Measurements from ENCODE around the gene SRRM3. TPM values are rescaled to one million over a fixed set of nuclear protein-coding genes. Genes with fewer than 3 reads are reported as not detected.
"Not testable (repeated sequence)": the region's sequence is repeated elsewhere in the genome, so short reads cannot be mapped to it uniquely, and the experiment has no call there.

Gene SRRM3
- polyA plus RNA-seq, 1 donor (not counting 4 experiments of a cell fraction or from before 2014, with no cell fraction given): 0.30 TPM

GRCh38 chr7:76291351-76292212 lies 89.9 kb downstream of the SRRM3 start:
- dilution Hi-C loops (cut with MboI; ENCODE audit: extremely low pct_ligation_motif_present, low sequenced_read_pairs): no loop called here
- Histone ChIP-seq H3K4me3 (ENCODE audit: control insufficient read depth in 2 of 3, extremely low read depth in 1 of 3, insufficient read depth in 2 of 3, low read depth in 1 of 3, low read length in 3 of 3) (peak overlapping the region; percentile 12 to 57 (median 53)), H3K9me3 (ENCODE audit: control insufficient read depth, low read depth, low read length) (no peaks in the 10 kb centered on the region), H3K27me3 (ENCODE audit: control insufficient read depth, extremely low read depth, insufficient read depth, low read length) (no peaks in the 10 kb centered on the region), H3K79me2 (ENCODE audit: control insufficient read depth, insufficient read depth, low read length) (no peaks in the 10 kb centered on the region), H3K36me3 (ENCODE audit: control insufficient read depth in 2 of 2, extremely low read depth in 1 of 2, insufficient read depth in 2 of 2, low read length in 2 of 2) (no peaks in the 10 kb centered on the region), H4K20me1 (ENCODE audit: control insufficient read depth, extremely low read depth, insufficient read depth, low read length) (no peaks in the 10 kb centered on the region), H3K4me1 (ENCODE audit: control insufficient read depth, extremely low read depth, insufficient read depth, low read length) (peaks cover 37% of the 10 kb centered on the region), H3K27ac (ENCODE audit: control insufficient read depth, insufficient read depth, low read length) (peak overlapping the region; percentile 96), H3K4me2 (ENCODE audit: control insufficient read depth, extremely low read depth, insufficient read depth, low read depth, low read length) (peak overlapping the region; percentile 92), H3K9me1 (ENCODE audit: control insufficient read depth, extremely low read depth, insufficient read depth, low read length) (no peaks in the 10 kb centered on the region), H2AFZ (ENCODE audit: control insufficient read depth, low read length) (peak overlapping the region; percentile 83), H3K9ac (ENCODE audit: control insufficient read depth, extremely low read depth, insufficient read depth, low read length) (peak overlapping the region; percentile 86)
- TF ChIP-seq EZH2 (IDR thresholded peaks at IDR 0.05; ENCODE audit: low read length) (no peak), CTCF (optimal IDR thresholded peaks at IDR 0.05 in 1 of 3, IDR thresholded peaks at IDR 0.05 in 1 of 3, conservative IDR thresholded peaks at IDR 0.05 in 1 of 3; ENCODE audit: extremely low read depth in 1 of 3, insufficient read depth in 2 of 3, low read length in 3 of 3) (peak in 2 of 3 experiments; percentile 91 to 98)
- DNase-seq (ENCODE audit: low read depth, low spot score): peak; percentile 96
- FAIRE-seq: peak; percentile 77

GRCh38 chr7:76292213-76292573 lies 90.5 kb downstream of the SRRM3 start:
- FAIRE-seq (no peak), DNase-seq (ENCODE audit: low read depth, low spot score) (no peak)
- Histone ChIP-seq H3K4me1 (ENCODE audit: control insufficient read depth, extremely low read depth, insufficient read depth, low read length) (peaks cover 44% of the 10 kb centered on the region), H3K36me3 (ENCODE audit: control insufficient read depth in 2 of 2, extremely low read depth in 1 of 2, insufficient read depth in 2 of 2, low read length in 2 of 2) (no peaks in the 10 kb centered on the region), H4K20me1 (ENCODE audit: control insufficient read depth, extremely low read depth, insufficient read depth, low read length) (no peaks in the 10 kb centered on the region), H3K9me1 (ENCODE audit: control insufficient read depth, extremely low read depth, insufficient read depth, low read length) (no peaks in the 10 kb centered on the region), H2AFZ (ENCODE audit: control insufficient read depth, low read length) (peak overlapping the region; percentile 75), H3K4me3 (ENCODE audit: control insufficient read depth in 2 of 3, extremely low read depth in 1 of 3, insufficient read depth in 2 of 3, low read depth in 1 of 3, low read length in 3 of 3) (peak overlapping the region; percentile 12 to 57 (median 53)), H3K27me3 (ENCODE audit: control insufficient read depth, extremely low read depth, insufficient read depth, low read length) (no peaks in the 10 kb centered on the region), H3K9me3 (ENCODE audit: control insufficient read depth, low read depth, low read length) (no peaks in the 10 kb centered on the region), H3K4me2 (ENCODE audit: control insufficient read depth, extremely low read depth, insufficient read depth, low read depth, low read length) (peak overlapping the region; percentile 92), H3K27ac (ENCODE audit: control insufficient read depth, insufficient read depth, low read length) (peak overlapping the region; percentile 96), H3K9ac (ENCODE audit: control insufficient read depth, extremely low read depth, insufficient read depth, low read length) (peak overlapping the region; percentile 86), H3K79me2 (ENCODE audit: control insufficient read depth, insufficient read depth, low read length) (no peaks in the 10 kb centered on the region)
- TF ChIP-seq EZH2 (IDR thresholded peaks at IDR 0.05; ENCODE audit: low read length) (no peak), CTCF (optimal IDR thresholded peaks at IDR 0.05 in 1 of 3, IDR thresholded peaks at IDR 0.05 in 1 of 3, conservative IDR thresholded peaks at IDR 0.05 in 1 of 3; ENCODE audit: extremely low read depth in 1 of 3, insufficient read depth in 2 of 3, low read length in 3 of 3) (no peak)
- dilution Hi-C loops (cut with MboI; ENCODE audit: extremely low pct_ligation_motif_present, low sequenced_read_pairs): no loop called here

GRCh38 chr7:76292911-76293310 lies 91.2 kb downstream of the SRRM3 start:
- FAIRE-seq; H2AFZ ChIP-seq (ENCODE audit: control insufficient read depth, low read length); dilution Hi-C loops (cut with MboI; ENCODE audit: extremely low pct_ligation_motif_present, low sequenced_read_pairs); H4K20me1 ChIP-seq (ENCODE audit: control insufficient read depth, extremely low read depth, insufficient read depth, low read length); H3K4me3 ChIP-seq (ENCODE audit: control insufficient read depth in 2 of 3, extremely low read depth in 1 of 3, insufficient read depth in 2 of 3, low read depth in 1 of 3, low read length in 3 of 3); H3K27me3 ChIP-seq (ENCODE audit: control insufficient read depth, extremely low read depth, insufficient read depth, low read length); H3K9me3 ChIP-seq (ENCODE audit: control insufficient read depth, low read depth, low read length); DNase-seq (ENCODE audit: low read depth, low spot score); H3K36me3 ChIP-seq (ENCODE audit: control insufficient read depth in 2 of 2, extremely low read depth in 1 of 2, insufficient read depth in 2 of 2, low read length in 2 of 2); H3K9me1 ChIP-seq (ENCODE audit: control insufficient read depth, extremely low read depth, insufficient read depth, low read length); H3K27ac ChIP-seq (ENCODE audit: control insufficient read depth, insufficient read depth, low read length); H3K79me2 ChIP-seq (ENCODE audit: control insufficient read depth, insufficient read depth, low read length); H3K4me2 ChIP-seq (ENCODE audit: control insufficient read depth, extremely low read depth, insufficient read depth, low read depth, low read length); H3K9ac ChIP-seq (ENCODE audit: control insufficient read depth, extremely low read depth, insufficient read depth, low read length): not testable (repeated sequence)
- peaks cover 49% of the 10 kb centered on the region for H3K4me1 ChIP-seq (ENCODE audit: control insufficient read depth, extremely low read depth, insufficient read depth, low read length)
